ENCODE results near the gene KLHL22.

Gene KLHL22

DNA sequence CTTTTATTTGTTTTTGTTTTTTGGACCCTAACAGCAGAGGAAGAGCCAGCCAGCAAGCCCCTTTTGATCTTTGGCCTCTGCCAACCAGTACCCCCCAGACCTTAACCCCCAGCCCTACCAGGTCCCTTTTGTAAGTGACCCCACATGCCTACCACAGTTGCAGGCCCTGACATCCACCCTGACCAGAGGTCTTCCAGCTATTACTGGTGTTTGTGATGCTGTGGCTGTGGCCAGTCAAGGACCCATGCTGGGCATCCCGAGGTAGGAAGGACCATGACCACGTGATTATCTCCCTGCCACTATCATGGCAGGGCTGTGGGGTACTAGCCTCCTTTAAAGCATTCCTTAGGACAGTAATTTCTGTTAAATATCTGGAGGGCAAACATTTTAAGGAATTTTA is 20.8 kb upstream of the KLHL22 start:
- TF ChIP-seq, protein P1, sequence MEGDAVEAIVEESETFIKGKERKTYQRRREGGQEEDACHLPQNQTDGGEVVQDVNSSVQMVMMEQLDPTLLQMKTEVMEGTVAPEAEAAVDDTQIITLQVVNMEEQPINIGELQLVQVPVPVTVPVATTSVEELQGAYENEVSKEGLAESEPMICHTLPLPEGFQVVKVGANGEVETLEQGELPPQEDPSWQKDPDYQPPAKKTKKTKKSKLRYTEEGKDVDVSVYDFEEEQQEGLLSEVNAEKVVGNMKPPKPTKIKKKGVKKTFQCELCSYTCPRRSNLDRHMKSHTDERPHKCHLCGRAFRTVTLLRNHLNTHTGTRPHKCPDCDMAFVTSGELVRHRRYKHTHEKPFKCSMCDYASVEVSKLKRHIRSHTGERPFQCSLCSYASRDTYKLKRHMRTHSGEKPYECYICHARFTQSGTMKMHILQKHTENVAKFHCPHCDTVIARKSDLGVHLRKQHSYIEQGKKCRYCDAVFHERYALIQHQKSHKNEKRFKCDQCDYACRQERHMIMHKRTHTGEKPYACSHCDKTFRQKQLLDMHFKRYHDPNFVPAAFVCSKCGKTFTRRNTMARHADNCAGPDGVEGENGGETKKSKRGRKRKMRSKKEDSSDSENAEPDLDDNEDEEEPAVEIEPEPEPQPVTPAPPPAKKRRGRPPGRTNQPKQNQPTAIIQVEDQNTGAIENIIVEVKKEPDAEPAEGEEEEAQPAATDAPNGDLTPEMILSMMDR (IDR thresholded peaks at IDR 0.05) = no peak
- H3K4me3 ChIP-seq (ENCODE audit: low read depth, low read length) = no peak overlapping the region
- H2AFZ ChIP-seq = no peak overlapping the region
- no peaks in the 10 kb centered on the region for H3K4me1 ChIP-seq
- H3K9ac ChIP-seq = no peak overlapping the region
- H3K4me2 ChIP-seq (ENCODE audit: low read length) = no peak overlapping the region
- no peaks in the 10 kb centered on the region for H3K9me3 ChIP-seq (ENCODE audit: control insufficient read depth, low read length)
- no peak overlapping the region for H3K27ac ChIP-seq
- no peaks in the 10 kb centered on the region for H3K27me3 ChIP-seq (ENCODE audit: control insufficient read depth, insufficient read depth, low read length)
- no peaks in the 10 kb centered on the region for H3K36me3 ChIP-seq (ENCODE audit: control insufficient read depth, insufficient read depth, low read length)
- H3K79me2 ChIP-seq = peaks cover 38% of the 10 kb centered on the region

- no peak overlapping the region for H2AFZ ChIP-seq
- no peaks in the 10 kb centered on the region for H3K36me3 ChIP-seq (ENCODE audit: control insufficient read depth, insufficient read depth, low read length)
- H3K4me3 ChIP-seq (ENCODE audit: low read depth, low read length) = no peak overlapping the region
- no peak overlapping the region for H3K9ac ChIP-seq
- no peak overlapping the region for H3K27ac ChIP-seq
- no peaks in the 10 kb centered on the region for H3K27me3 ChIP-seq (ENCODE audit: control insufficient read depth, insufficient read depth, low read length)
- TF ChIP-seq, protein P1 (IDR thresholded peaks at IDR 0.05) = no peak
- no peak overlapping the region for H3K4me2 ChIP-seq (ENCODE audit: low read length)
- no peaks in the 10 kb centered on the region for H3K9me3 ChIP-seq (ENCODE audit: control insufficient read depth, low read length)
- H3K4me1 ChIP-seq = no peaks in the 10 kb centered on the region
- H3K79me2 ChIP-seq = peaks cover 35% of the 10 kb centered on the region
These were observed 19.2 kb upstream of the KLHL22 start for GRCh38 chr22:20514658-20515406.

DNA sequence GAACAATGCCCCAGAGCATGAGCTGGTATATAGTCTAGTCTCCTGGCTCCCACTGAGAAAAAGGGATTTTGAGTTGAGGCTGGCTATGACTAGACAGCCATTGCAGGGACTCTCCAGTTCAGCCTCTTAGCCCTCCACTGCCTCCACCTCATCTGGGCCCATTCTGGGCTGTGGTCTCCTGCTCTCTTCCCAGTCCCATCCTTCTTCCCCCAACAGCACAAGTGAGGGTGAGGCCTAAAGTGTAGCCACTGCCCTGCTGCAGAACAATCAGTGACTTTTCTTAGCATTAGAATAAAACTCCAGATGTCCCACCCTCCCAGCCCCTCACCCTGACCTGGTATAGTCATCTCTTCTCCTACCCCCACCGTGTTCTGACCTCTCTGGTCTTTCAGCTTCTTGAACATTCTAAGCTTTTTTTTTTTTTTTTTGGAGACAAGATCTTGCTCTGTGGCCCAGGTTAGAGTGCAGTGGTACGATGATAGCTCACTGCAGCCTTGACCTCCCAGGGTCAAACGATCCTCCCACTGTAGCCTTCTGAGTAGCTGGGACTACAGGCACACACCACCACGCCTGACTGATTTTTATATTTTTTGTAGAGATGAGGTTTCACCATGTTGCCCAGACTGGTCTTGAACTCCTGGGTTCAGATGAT is 16.1 kb upstream of the KLHL22 start:
- Histone ChIP-seq H3K27ac (no peak overlapping the region), H3K4me3 (ENCODE audit: low read depth, low read length) (no peak overlapping the region), H3K9me3 (ENCODE audit: control insufficient read depth, low read length) (no peaks in the 10 kb centered on the region), H3K36me3 (ENCODE audit: control insufficient read depth, insufficient read depth, low read length) (no peaks in the 10 kb centered on the region), H3K4me1 (no peaks in the 10 kb centered on the region), H3K27me3 (ENCODE audit: control insufficient read depth, insufficient read depth, low read length) (no peaks in the 10 kb centered on the region), H2AFZ (no peak overlapping the region), H3K4me2 (ENCODE audit: low read length) (no peak overlapping the region), H3K79me2 (peaks cover 48% of the 10 kb centered on the region), H3K9ac (no peak overlapping the region)
- TF ChIP-seq, protein P1 (IDR thresholded peaks at IDR 0.05) = no peak

- Histone ChIP-seq H3K4me2 (ENCODE audit: low read length) (no peak overlapping the region), H3K4me3 (ENCODE audit: low read depth, low read length) (no peak overlapping the region), H3K27ac (no peak overlapping the region), H3K9me3 (ENCODE audit: control insufficient read depth, low read length) (no peaks in the 10 kb centered on the region), H3K79me2 (peaks cover 44% of the 10 kb centered on the region), H2AFZ (no peak overlapping the region), H3K36me3 (ENCODE audit: control insufficient read depth, insufficient read depth, low read length) (no peaks in the 10 kb centered on the region), H3K27me3 (ENCODE audit: control insufficient read depth, insufficient read depth, low read length) (no peaks in the 10 kb centered on the region), H3K9ac (no peak overlapping the region), H3K4me1 (no peaks in the 10 kb centered on the region)
- TF ChIP-seq, protein P1 (IDR thresholded peaks at IDR 0.05) = no peak
These were observed 15.4 kb upstream of the KLHL22 start for GRCh38 chr22:20510811-20511577.
